A549 (cell line): ENCODE results near the gene TRIM75. TPM values are rescaled to one million over a fixed set of nuclear protein-coding genes. Genes with fewer than 3 reads are reported as not detected.

Source experiments
- ATAC-seq, 2 experiments: fragments of 200-7000 bp in 1 of 2; fragments of >200 bp in 1 of 2; cut with Nextera tagmentation in 1 of 2; cut with Tn5 transposase in 1 of 2; 3 replicates each; pipeline versions ENCODE4 v1.8.0 to v1.9.1; 2018 to 2020; ENCODE audit warnings: mild to moderate bottlenecking in 1 of 2, moderate library complexity in 1 of 2
- CTCF ChIA-PET: fragments of 300-600 bp; sonication (Branson Sonifier 250); formaldehyde crosslinking; extraction: SDS; loops from one replicate; lab custom pipeline; 2021; ENCODE audit warnings: antibody characterized with exemption, inconsistent platforms; lab: Yijun Ruan, JAX
- POLR2A ChIA-PET: fragments of 350-600 bp; formaldehyde crosslinking; extraction: SDS; loops from one replicate; lab custom pipeline; 2021; ENCODE audit warnings: antibody characterized with exemption, inconsistent platforms; lab: Yijun Ruan, JAX
- DNase-seq, 2 experiments: peaks; one replicate each; pipeline versions ENCODE4 v3.0.0 to v3.0.0-alpha.2; 2011 to 2016; ENCODE audit warnings: low read depth in 1 of 2, low spot score in 1 of 2
- FAIRE-seq: peaks from 2 replicates; lab custom pipeline; 2011; peaks lifted over from hg19 to GRCh38; lab: Jason Lieb, UNC
- H3K27ac ChIP-seq, 2 experiments: fragments of >200 bp; sonication (Bioruptor Twin); formaldehyde crosslinking; 3 replicates each; pipeline ENCODE4 v1.5.1; 2016 to 2017
- H3K4me1 ChIP-seq: fragments of >200 bp; sonication (Bioruptor Twin); formaldehyde crosslinking; 3 replicates; pipeline ENCODE4 v1.6.1; 2016
- H3K4me2 ChIP-seq: fragments of >200 bp; sonication (Bioruptor Twin); formaldehyde crosslinking; 3 replicates; pipeline ENCODE4 v1.6.1; 2016
- H3K4me3 ChIP-seq: fragments of >200 bp; sonication (Bioruptor Twin); formaldehyde crosslinking; 3 replicates; pipeline ENCODE4 v1.5.1; 2016
- H3K9me3 ChIP-seq: fragments of >200 bp; sonication (Bioruptor Twin); formaldehyde crosslinking; 3 replicates; pipeline ENCODE4 v1.6.1; 2016
- CBX8 ChIP-seq: fragments of 200-600 bp; sonication (generic); IDR thresholded peaks from 2 replicates; pipeline ENCODE4 v1.6.1; 2016
- CHD2 ChIP-seq: fragments of 150-350 bp; IDR thresholded peaks from 2 replicates; pipeline ENCODE4 v1.6.1; 2014; ENCODE audit warnings: low read length; ENCODE audit not compliant: partially characterized antibody
- EHMT2 ChIP-seq: fragments of 200-600 bp; sonication (generic); IDR thresholded peaks from 2 replicates; pipeline ENCODE4 v1.6.1; 2016; ENCODE audit warnings: antibody characterized with exemption, low read depth, mild to moderate bottlenecking, moderate library complexity
- EP300 ChIP-seq, 2 experiments: fragments of >200 bp; sonication (Bioruptor Twin); formaldehyde crosslinking; IDR thresholded peaks; 2 replicates in 1 of 2; 3 replicates in 1 of 2; pipeline ENCODE4 v1.6.1; 2016 to 2017
- ESRRA ChIP-seq: fragments of 150-350 bp; IDR thresholded peaks from 2 replicates; pipeline ENCODE4 v1.6.1; 2014; ENCODE audit warnings: mild to moderate bottlenecking, low read length, borderline replicate concordance
- FOSL2 ChIP-seq, 2 experiments: fragments of 450-650 bp in 1 of 2; fragments of >200 bp in 1 of 2; sonication (Bioruptor Twin) in 1 of 2; formaldehyde crosslinking; IDR thresholded peaks; 2 replicates each; pipeline versions ENCODE4 v1.5.0 to v1.6.1; 2016 to 2020; ENCODE audit warnings: mild to moderate bottlenecking in 1 of 2, moderate library complexity in 1 of 2
- FOXS1 ChIP-seq: fragments of 250-450 bp; sonication (Bioruptor Pico); IDR thresholded peaks from 2 replicates; pipeline ENCODE4 v1.5.0; 2020; ENCODE audit warnings: mild to moderate bottlenecking, moderate library complexity
- HDAC2 ChIP-seq: fragments of 200-600 bp; sonication (generic); IDR thresholded peaks from 2 replicates; pipeline ENCODE4 v1.6.1; 2016
- HOXB13 ChIP-seq: fragments of 250-450 bp; sonication (Bioruptor Pico); IDR thresholded peaks from 2 replicates; pipeline ENCODE4 v1.5.0; 2020; ENCODE audit warnings: low read depth, mild to moderate bottlenecking, moderate library complexity
- HOXB5 ChIP-seq: fragments of 250-450 bp; sonication (Bioruptor Pico); IDR thresholded peaks from 2 replicates; pipeline ENCODE4 v1.5.0; 2020; ENCODE audit warnings: mild to moderate bottlenecking, moderate library complexity
- JUN ChIP-seq, 2 experiments: fragments of >200 bp; sonication (Bioruptor Twin); formaldehyde crosslinking; IDR thresholded peaks; 2 replicates in 1 of 2; 3 replicates in 1 of 2; pipeline ENCODE4 v1.6.1; 2016 to 2017
- KDM5A ChIP-seq: fragments of 200-600 bp; sonication (generic); IDR thresholded peaks from 2 replicates; pipeline ENCODE4 v1.6.1; 2016; ENCODE audit warnings: antibody characterized with exemption, mild to moderate bottlenecking
- MAFK ChIP-seq: fragments of 450-650 bp; IDR thresholded peaks from 2 replicates; pipeline ENCODE4 v1.6.1; 2014; ENCODE audit not compliant: partially characterized antibody
- MAZ ChIP-seq: fragments of 150-350 bp; IDR thresholded peaks from 2 replicates; pipeline ENCODE4 v1.6.1; 2014; ENCODE audit warnings: antibody characterized with exemption, low read depth, low read length, borderline replicate concordance
- MYC ChIP-seq: IDR thresholded peaks from 2 replicates; pipeline ENCODE4 v1.6.1; 2012; ENCODE audit warnings: mild to moderate bottlenecking, inconsistent platforms, low read length, improper control_type of control experiment, borderline replicate concordance
- NFE2L2 ChIP-seq: fragments of 150-350 bp; conservative IDR thresholded peaks from 2 replicates; pipeline ENCODE4 v1.6.1; 2014; ENCODE audit warnings: low read length
- NPAS2 ChIP-seq: fragments of 250-450 bp; sonication (Bioruptor Pico); IDR thresholded peaks from 2 replicates; pipeline ENCODE4 v1.8.0; 2022; ENCODE audit warnings: mild to moderate bottlenecking, moderate library complexity, borderline replicate concordance
- NR3C1 ChIP-seq: fragments of >200 bp; sonication (Bioruptor Twin); formaldehyde crosslinking; IDR thresholded peaks from 3 replicates; pipeline ENCODE4 v1.6.1; 2017
- POLR2AphosphoS2 ChIP-seq: conservative IDR thresholded peaks from 2 replicates; pipeline ENCODE4 v1.6.1; 2012; ENCODE audit warnings: low read length, improper control_type of control experiment, inconsistent platforms
- RAD21 ChIP-seq, 2 experiments: fragments of >200 bp in 1 of 2; sonication (Bioruptor Twin) in 1 of 2; formaldehyde crosslinking in 1 of 2; IDR thresholded peaks in 1 of 2; conservative IDR thresholded peaks in 1 of 2; 2 replicates in 1 of 2; 3 replicates in 1 of 2; pipeline ENCODE4 v1.6.1; 2012 to 2018; ENCODE audit warnings: inconsistent platforms in 1 of 2
- RCOR1 ChIP-seq: fragments of 150-350 bp; IDR thresholded peaks from 2 replicates; pipeline ENCODE4 v1.6.1; 2014; ENCODE audit warnings: antibody characterized with exemption, low read length, low read depth
- SMC3 ChIP-seq: fragments of >200 bp; sonication (Bioruptor Twin); formaldehyde crosslinking; IDR thresholded peaks from 3 replicates; pipeline ENCODE4 v1.6.1; 2018; ENCODE audit warnings: inconsistent platforms
- SREBF2 ChIP-seq: fragments of 450-650 bp; IDR thresholded peaks from 2 replicates; pipeline ENCODE4 v1.6.1; 2014; ENCODE audit warnings: mild to moderate bottlenecking, moderate library complexity
- ZSCAN20 ChIP-seq: fragments of 250-450 bp; sonication (Bioruptor Pico); IDR thresholded peaks from 2 replicates; pipeline ENCODE4 v1.8.0; 2022; ENCODE audit warnings: mild to moderate bottlenecking, moderate library complexity
- WGBS: methylation state at CpG from one replicate; pipeline ENCODE4 v1.1.6; 2017; ENCODE audit errors: missing lambda C conversion rate; 5-methylcytosine and 5-hydroxymethylcytosine counted together
- polyA minus RNA-seq: library from RNA; depleted of rRNA, polyadenylated mRNA; stranded (reverse); fragments of >200 nt; gene quantifications from 2 replicates; pipeline ENCODE4 v1.2.3, GENCODE V29; 2011; rRNA and poly(A)+ RNA removed
- polyA plus RNA-seq, 4 experiments: library from polyadenylated mRNA; depleted of rRNA in 3 of 4; stranded (reverse); fragments of >200 nt; fragmentation: RNase III in 1 of 4; extraction: RNeasy Plus Mini Kit Qiagen cat#74134 plus additional on column Dnase treatment in 1 of 4; gene quantifications; 2 replicates in 3 of 4; 3 replicates in 1 of 4; pipeline ENCODE4 v1.2.3, GENCODE V29; 2011 to 2017
- TF ChIP-seq, protein P1 (sequence below): fragments of 250-450 bp; sonication (Bioruptor Pico); IDR thresholded peaks from 2 replicates; pipeline ENCODE4 v1.5.0; 2020; ENCODE audit warnings: low read depth, mild to moderate bottlenecking, moderate library complexity
- TF ChIP-seq, protein P2 (sequence below): IDR thresholded peaks from 2 replicates; pipeline ENCODE4 v1.6.1; 2012
- TF ChIP-seq, protein P3 (sequence below): fragments of 250-450 bp; sonication (Bioruptor Pico); IDR thresholded peaks from 2 replicates; pipeline ENCODE4 v1.5.0; 2021; ENCODE audit warnings: mild to moderate bottlenecking, moderate library complexity, borderline replicate concordance
- TF ChIP-seq, protein P4 (sequence below): IDR thresholded peaks from 2 replicates; pipeline ENCODE4 v1.6.1; 2012

Gene TRIM75
- polyA plus RNA-seq (2011; rRNA removed) (not detected in 2 replicates), polyA plus RNA-seq (2017; fragmentation: RNase III; extraction: RNeasy Plus Mini Kit Qiagen cat#74134 plus additional on column Dnase treatment) (not detected in 3 replicates), polyA minus RNA-seq (not detected in 2 replicates)
- polyA plus RNA-seq (2012; cell fraction: cytosol; rRNA removed), result not detected in 2 replicates
- not detected in 2 replicates for polyA plus RNA-seq (2012; cell fraction: nucleus; rRNA removed)

DNA sequence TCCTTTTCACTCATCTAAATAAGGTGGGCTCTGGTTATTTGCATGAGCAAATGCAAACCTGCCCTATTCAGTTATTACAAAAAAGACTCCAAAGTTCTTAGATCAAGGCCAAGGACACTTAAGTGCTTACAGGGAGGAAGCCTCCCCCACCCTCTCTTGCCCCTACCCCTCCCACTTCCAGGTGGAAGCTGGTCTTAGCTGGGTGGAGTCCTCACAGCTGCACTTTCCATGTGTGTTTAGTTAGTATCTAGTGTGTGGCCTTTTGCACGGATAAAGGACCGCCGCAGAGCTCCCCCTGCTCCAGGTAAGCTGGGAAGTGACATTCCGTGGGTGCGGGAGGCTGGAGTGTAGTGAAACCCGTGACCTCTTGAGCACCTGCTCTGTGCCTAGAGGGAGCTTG lies at the start of gene TRIM75:
TSS of gene TRIM75 (plus strand) at position 222 of the 400 bp plus-strand sequence. CDS start 5,282 bp downstream, outside the sequence.
- H3K27ac ChIP-seq, result no peak within 1 kb of the TSS
- ATAC-seq (no peak), DNase-seq (no peak)
- H3K9me3 ChIP-seq, result no peaks in the 10 kb centered on the region
- no peak within 1 kb of the TSS for H3K4me2 ChIP-seq
- no peak for TF ChIP-seq MAZ
- TF ChIP-seq, protein P1, sequence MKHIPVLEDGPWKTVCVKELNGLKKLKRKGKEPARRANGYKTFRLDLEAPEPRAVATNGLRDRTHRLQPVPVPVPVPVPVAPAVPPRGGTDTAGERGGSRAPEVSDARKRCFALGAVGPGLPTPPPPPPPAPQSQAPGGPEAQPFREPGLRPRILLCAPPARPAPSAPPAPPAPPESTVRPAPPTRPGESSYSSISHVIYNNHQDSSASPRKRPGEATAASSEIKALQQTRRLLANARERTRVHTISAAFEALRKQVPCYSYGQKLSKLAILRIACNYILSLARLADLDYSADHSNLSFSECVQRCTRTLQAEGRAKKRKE, result no peak
- no peak for TF ChIP-seq RCOR1
- no peak for TF ChIP-seq HDAC2
- TF ChIP-seq, all 56 proteins: peak for 0
- ChIA-PET CTCF (no interaction called here), POLR2A (no interaction called here)
- WGBS, result 71% methylated on average over 4 of the region's 6 CpGs
- no peak for FAIRE-seq
- Histone ChIP-seq H3K4me3 (no peak within 1 kb of the TSS), H3K4me1 (no peaks in the 10 kb centered on the region)

DNA sequence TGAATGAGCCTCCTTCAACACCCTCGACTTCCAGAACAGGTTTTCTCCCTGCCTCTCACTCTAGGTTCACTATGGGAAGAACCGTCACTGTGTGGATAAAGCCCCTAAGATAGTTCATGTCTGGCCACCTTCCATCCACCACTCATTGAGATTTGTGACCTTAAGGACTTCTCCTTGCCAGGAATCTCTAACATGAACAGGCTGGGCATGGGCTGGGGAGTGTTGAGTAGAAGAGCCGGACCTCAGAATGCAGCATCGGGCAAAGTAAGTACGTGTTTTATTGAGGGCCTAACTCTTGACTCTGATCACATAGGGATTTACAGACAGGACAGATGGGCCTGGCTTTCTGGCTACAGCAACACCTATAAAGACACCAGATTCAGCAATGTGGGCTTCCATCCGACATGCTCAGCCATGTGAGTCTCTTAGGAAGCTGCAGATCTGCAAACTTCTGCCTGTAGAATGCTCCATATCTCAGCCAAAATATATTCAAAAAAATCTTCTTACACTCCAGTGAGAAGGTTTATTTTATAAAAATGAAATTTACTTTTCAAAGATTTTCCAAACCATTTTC lies 48.2 kb upstream of the TRIM75 start:
- FAIRE-seq (no peak), DNase-seq (no peak), ATAC-seq (no peak)
- ChIA-PET CTCF (no interaction called here), POLR2A (no interaction called here)
- Histone ChIP-seq H3K9me3 (no peaks in the 10 kb centered on the region), H3K27ac (no peak overlapping the region), H3K4me1 (no peaks in the 10 kb centered on the region), H3K4me2 (no peak overlapping the region), H3K4me3 (no peak overlapping the region)
- TF ChIP-seq, protein P2, sequence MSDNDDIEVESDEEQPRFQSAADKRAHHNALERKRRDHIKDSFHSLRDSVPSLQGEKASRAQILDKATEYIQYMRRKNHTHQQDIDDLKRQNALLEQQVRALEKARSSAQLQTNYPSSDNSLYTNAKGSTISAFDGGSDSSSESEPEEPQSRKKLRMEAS, result no peak
- TF ChIP-seq, protein P3, sequence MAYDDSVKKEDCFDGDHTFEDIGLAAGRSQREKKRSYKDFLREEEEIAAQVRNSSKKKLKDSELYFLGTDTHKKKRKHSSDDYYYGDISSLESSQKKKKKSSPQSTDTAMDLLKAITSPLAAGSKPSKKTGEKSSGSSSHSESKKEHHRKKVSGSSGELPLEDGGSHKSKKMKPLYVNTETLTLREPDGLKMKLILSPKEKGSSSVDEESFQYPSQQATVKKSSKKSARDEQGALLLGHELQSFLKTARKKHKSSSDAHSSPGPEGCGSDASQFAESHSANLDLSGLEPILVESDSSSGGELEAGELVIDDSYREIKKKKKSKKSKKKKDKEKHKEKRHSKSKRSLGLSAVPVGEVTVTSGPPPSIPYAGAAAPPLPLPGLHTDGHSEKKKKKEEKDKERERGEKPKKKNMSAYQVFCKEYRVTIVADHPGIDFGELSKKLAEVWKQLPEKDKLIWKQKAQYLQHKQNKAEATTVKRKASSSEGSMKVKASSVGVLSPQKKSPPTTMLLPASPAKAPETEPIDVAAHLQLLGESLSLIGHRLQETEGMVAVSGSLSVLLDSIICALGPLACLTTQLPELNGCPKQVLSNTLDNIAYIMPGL (CRISPR knock-in tag), result no peak
- no peak for TF ChIP-seq ESRRA
- TF ChIP-seq MYC, result no peak
- TF ChIP-seq SMC3, result no peak
- TF ChIP-seq HOXB13 (CRISPR knock-in tag), result no peak
- TF ChIP-seq SREBF2, result no peak
- no peak for TF ChIP-seq HOXB5 (CRISPR knock-in tag)
- no peak for TF ChIP-seq EP300 (IDR thresholded peaks at IDR 0.05)
- TF ChIP-seq, protein P1, result no peak
- TF ChIP-seq ZSCAN20, result no peak
- no peak for TF ChIP-seq CHD2
- TF ChIP-seq EHMT2, result no peak
- no peak for TF ChIP-seq HDAC2
- TF ChIP-seq NFE2L2, result no peak
- WGBS, result 43% methylated on average over 6 of the region's 6 CpGs

DNA sequence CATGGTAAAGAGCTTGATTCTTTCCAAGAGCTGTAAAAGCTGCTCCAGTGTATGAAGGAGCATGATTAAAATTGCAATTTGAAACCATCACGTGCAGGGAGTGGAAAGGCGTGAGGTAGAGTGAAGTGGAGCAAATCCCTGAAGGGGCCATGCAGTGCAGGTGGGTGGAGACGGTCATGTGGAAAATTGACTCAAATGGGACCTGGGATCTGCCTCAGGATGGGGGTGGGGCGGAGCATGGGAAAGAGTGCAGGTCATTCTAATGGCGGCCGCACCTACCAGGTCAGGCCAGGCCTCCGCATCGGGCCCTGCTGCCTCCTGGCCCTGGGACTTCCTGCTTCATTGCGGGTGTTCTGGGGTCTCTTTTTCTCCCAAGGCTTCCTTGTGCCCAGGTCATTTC lies 47.2 kb upstream of the TRIM75 start:
- POLR2A ChIA-PET, result no interaction called here
- H3K4me3 ChIP-seq, result no peak overlapping the region
- H3K4me2 ChIP-seq, result no peak overlapping the region
- no peaks in the 10 kb centered on the region for H3K9me3 ChIP-seq
- no peaks in the 10 kb centered on the region for H3K4me1 ChIP-seq
- FAIRE-seq (no peak), DNase-seq (no peak), ATAC-seq (no peak)
- WGBS, result 63% methylated on average over 9 of the region's 9 CpGs
- CTCF ChIA-PET, result interaction anchor here (0.6 kb wide), 1 partner anchor 68 kb away, joined by 3 read pairs; no protein-coding TSS in a partner anchor
- H3K27ac ChIP-seq, result no peak overlapping the region
- no peak for TF ChIP-seq MYC
- no peak for TF ChIP-seq FOXS1
- no peak for TF ChIP-seq CBX8
- no peak for TF ChIP-seq POLR2AphosphoS2
- TF ChIP-seq RAD21 (conservative IDR thresholded peaks at IDR 0.05 in 1 of 2, IDR thresholded peaks at IDR 0.05 in 1 of 2), result no peak
- no peak for TF ChIP-seq FOSL2 (IDR thresholded peaks at IDR 0.05)
- no peak for TF ChIP-seq FOSL2 (CRISPR knock-in tag; IDR thresholded peaks at IDR 0.05)
- no peak for TF ChIP-seq NR3C1
- no peak for TF ChIP-seq JUN (IDR thresholded peaks at IDR 0.05)
- no peak for TF ChIP-seq NPAS2 (CRISPR knock-in tag)
- no peak for TF ChIP-seq KDM5A
- TF ChIP-seq ESRRA, result no peak
- TF ChIP-seq, protein P1, result no peak
- TF ChIP-seq MAFK, result no peak
- TF ChIP-seq, protein P4, sequence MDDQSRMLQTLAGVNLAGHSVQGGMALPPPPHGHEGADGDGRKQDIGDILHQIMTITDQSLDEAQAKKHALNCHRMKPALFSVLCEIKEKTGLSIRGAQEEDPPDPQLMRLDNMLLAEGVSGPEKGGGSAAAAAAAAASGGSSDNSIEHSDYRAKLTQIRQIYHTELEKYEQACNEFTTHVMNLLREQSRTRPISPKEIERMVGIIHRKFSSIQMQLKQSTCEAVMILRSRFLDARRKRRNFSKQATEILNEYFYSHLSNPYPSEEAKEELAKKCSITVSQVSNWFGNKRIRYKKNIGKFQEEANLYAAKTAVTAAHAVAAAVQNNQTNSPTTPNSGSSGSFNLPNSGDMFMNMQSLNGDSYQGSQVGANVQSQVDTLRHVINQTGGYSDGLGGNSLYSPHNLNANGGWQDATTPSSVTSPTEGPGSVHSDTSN, result no peak
